T-helper 17 cell (primary cell): ENCODE measurements around the gene SSPN. TPM values are rescaled to one million over a fixed set of nuclear protein-coding genes. Genes with fewer than 3 reads are reported as not detected.
"Not testable (repeated sequence)": the region's sequence is repeated elsewhere in the genome, so short reads cannot be mapped to it uniquely, and the experiment has no call there.

Source experiments
- ATAC-seq: fragments of 150-1000 bp; cut with Tn5 transposase; 2 replicates; pipeline ENCODE4 v1.10.0; 2021; ENCODE audit warnings: mild to moderate bottlenecking, moderate library complexity
- DNase-seq, 3 donors: peaks; one replicate each; pipeline versions ENCODE4 v3.0.0 to v3.0.0-alpha.2; 2020 to 2021
- H3K9me3 ChIP-seq: one replicate; pipeline ENCODE4 v1.7.0; 2013; ENCODE audit warnings: low read length, mild to moderate bottlenecking; ENCODE audit not compliant: control insufficient read depth, poor library complexity, severe bottlenecking
- H3K27ac Mint-ChIP-seq: one replicate; pipeline ENCODE4 v1.8.0; 2022; ENCODE audit warnings: mild to moderate bottlenecking, moderate library complexity, mixed read lengths
- H3K27me3 Mint-ChIP-seq: one replicate; pipeline ENCODE4 v1.8.0; 2022; ENCODE audit warnings: mixed read lengths
- H3K36me3 Mint-ChIP-seq: one replicate; pipeline ENCODE4 v1.8.0; 2022; ENCODE audit warnings: low read depth, mixed read lengths
- H3K4me1 Mint-ChIP-seq: one replicate; pipeline ENCODE4 v1.8.0; 2022; ENCODE audit warnings: mild to moderate bottlenecking, mixed read lengths
- H3K4me3 Mint-ChIP-seq: one replicate; pipeline ENCODE4 v1.8.0; 2022; ENCODE audit warnings: mild to moderate bottlenecking, moderate library complexity, mixed read lengths
- total RNA-seq, 4 donors: library from RNA in 2 of 4; stranded (reverse) in 2 of 4; gene quantifications; one replicate each; pipeline ENCODE4 v1.2.3 and lab custom pipeline; 2022 to 2026

Gene SSPN
- total RNA-seq, 2 donors from 2014 or later = 1.7 TPM; not detected in 1

- no peaks in the 10 kb centered on the region for H3K9me3 ChIP-seq
- no peak for DNase-seq
- H3K4me3 Mint-ChIP-seq = no peak overlapping the region
- peaks cover 40% of the 10 kb centered on the region for H3K27me3 Mint-ChIP-seq
- H3K27ac Mint-ChIP-seq = no peak overlapping the region
- ATAC-seq = no peak
- peaks cover 2% of the 10 kb centered on the region for H3K36me3 Mint-ChIP-seq
- H3K4me1 Mint-ChIP-seq = no peaks in the 10 kb centered on the region
Observed at GRCh38 chr12:26226122-26226521, 30.7 kb downstream of the SSPN start.

- Mint-ChIP-seq H3K27me3 (peaks cover 40% of the 10 kb centered on the region), H3K4me1 (no peaks in the 10 kb centered on the region), H3K4me3 (no peak overlapping the region), H3K36me3 (peaks cover 2% of the 10 kb centered on the region), H3K27ac (no peak overlapping the region)
- no peaks in the 10 kb centered on the region for H3K9me3 ChIP-seq
- DNase-seq = no peak
- no peak for ATAC-seq
Observed at GRCh38 chr12:26226629-26227360, 31.4 kb downstream of the SSPN start.

- Mint-ChIP-seq H3K4me1 (no peaks in the 10 kb centered on the region), H3K27me3 (peaks cover 44% of the 10 kb centered on the region), H3K27ac (no peak overlapping the region), H3K36me3 (peaks cover 2% of the 10 kb centered on the region), H3K4me3 (no peak overlapping the region)
- DNase-seq (no peak), ATAC-seq (no peak)
- no peaks in the 10 kb centered on the region for H3K9me3 ChIP-seq
Observed at GRCh38 chr12:26227361-26227745, 32.0 kb downstream of the SSPN start.

GRCh38 chr12:26229910-26230309 is 34.5 kb downstream of the SSPN start:
- peaks cover 2% of the 10 kb centered on the region for H3K36me3 Mint-ChIP-seq
- H3K4me3 Mint-ChIP-seq = no peak overlapping the region
- no peak overlapping the region for H3K27ac Mint-ChIP-seq
- no peaks in the 10 kb centered on the region for H3K4me1 Mint-ChIP-seq
- ATAC-seq (no peak), DNase-seq (no peak)
- peaks cover 48% of the 10 kb centered on the region for H3K27me3 Mint-ChIP-seq
- H3K9me3 ChIP-seq = no peaks in the 10 kb centered on the region

- peaks cover 2% of the 10 kb centered on the region for H3K36me3 Mint-ChIP-seq
Observed at GRCh38 chr12:26231470-26231869, 36.1 kb downstream of the SSPN start.

GRCh38 chr12:26231921-26232320 is 36.5 kb downstream of the SSPN start:
- peaks cover 2% of the 10 kb centered on the region for H3K36me3 Mint-ChIP-seq
- H3K4me1 Mint-ChIP-seq = no peaks in the 10 kb centered on the region
- H3K27me3 Mint-ChIP-seq = peaks cover 45% of the 10 kb centered on the region
- no peaks in the 10 kb centered on the region for H3K9me3 ChIP-seq
- H3K27ac Mint-ChIP-seq = no peak overlapping the region
- no peak for ATAC-seq
- no peak overlapping the region for H3K4me3 Mint-ChIP-seq
- no peak for DNase-seq

More at GRCh38 chr12:26231470-26231869, 36.1 kb downstream of the SSPN start:
- ATAC-seq (no peak), DNase-seq (no peak)
- H3K27me3 Mint-ChIP-seq = peaks cover 47% of the 10 kb centered on the region
- H3K9me3 ChIP-seq = no peaks in the 10 kb centered on the region
- H3K27ac Mint-ChIP-seq = no peak overlapping the region
- H3K4me3 Mint-ChIP-seq = no peak overlapping the region
- no peaks in the 10 kb centered on the region for H3K4me1 Mint-ChIP-seq

GRCh38 chr12:26233631-26234030 is 38.3 kb downstream of the SSPN start:
- H3K4me3 Mint-ChIP-seq = no peak overlapping the region
- no peaks in the 10 kb centered on the region for H3K4me1 Mint-ChIP-seq
- no peak overlapping the region for H3K27ac Mint-ChIP-seq
- no peaks in the 10 kb centered on the region for H3K36me3 Mint-ChIP-seq
- no peak for DNase-seq
- H3K9me3 ChIP-seq = no peaks in the 10 kb centered on the region
- H3K27me3 Mint-ChIP-seq = peaks cover 40% of the 10 kb centered on the region
- no peak for ATAC-seq

- not testable (repeated sequence) for H3K4me1 Mint-ChIP-seq, ATAC-seq, H3K9me3 ChIP-seq, H3K27ac Mint-ChIP-seq, H3K4me3 Mint-ChIP-seq, H3K36me3 Mint-ChIP-seq, DNase-seq
- peaks cover 43% of the 10 kb centered on the region for H3K27me3 Mint-ChIP-seq
Observed at GRCh38 chr12:26235465-26235864, 40.1 kb downstream of the SSPN start.

GRCh38 chr12:26238341-26239121 is 43.2 kb downstream of the SSPN start:
- peaks cover 2% of the 10 kb centered on the region for H3K36me3 Mint-ChIP-seq
- no peaks in the 10 kb centered on the region for H3K4me1 Mint-ChIP-seq
- no peaks in the 10 kb centered on the region for H3K9me3 ChIP-seq
- DNase-seq (no peak), ATAC-seq (no peak)
- no peak overlapping the region for H3K4me3 Mint-ChIP-seq
- peaks cover 43% of the 10 kb centered on the region for H3K27me3 Mint-ChIP-seq
- H3K27ac Mint-ChIP-seq = no peak overlapping the region

- H3K4me1 Mint-ChIP-seq = no peaks in the 10 kb centered on the region
- no peak for DNase-seq
- ATAC-seq = no peak
- H3K27me3 Mint-ChIP-seq = peaks cover 43% of the 10 kb centered on the region
- H3K27ac Mint-ChIP-seq = no peak overlapping the region
- no peak overlapping the region for H3K4me3 Mint-ChIP-seq
- no peaks in the 10 kb centered on the region for H3K9me3 ChIP-seq
- peaks cover 2% of the 10 kb centered on the region for H3K36me3 Mint-ChIP-seq
Observed at GRCh38 chr12:26239122-26239851, 43.9 kb downstream of the SSPN start.

- DNase-seq = no peak
- no peaks in the 10 kb centered on the region for H3K9me3 ChIP-seq
- no peak overlapping the region for H3K4me3 Mint-ChIP-seq
- H3K4me1 Mint-ChIP-seq = no peaks in the 10 kb centered on the region
- peaks cover 2% of the 10 kb centered on the region for H3K36me3 Mint-ChIP-seq
- peaks cover 43% of the 10 kb centered on the region for H3K27me3 Mint-ChIP-seq
- no peak for ATAC-seq
- no peak overlapping the region for H3K27ac Mint-ChIP-seq
Observed at GRCh38 chr12:26239852-26240815, 44.8 kb downstream of the SSPN start.

GRCh38 chr12:26241080-26241479 is 45.7 kb downstream of the SSPN start:
- H3K36me3 Mint-ChIP-seq = peaks cover 2% of the 10 kb centered on the region
- no peak overlapping the region for H3K27ac Mint-ChIP-seq

More at GRCh38 chr12:26241080-26241479, 45.7 kb downstream of the SSPN start:
- Mint-ChIP-seq H3K27me3 (peaks cover 37% of the 10 kb centered on the region), H3K4me3 (no peak overlapping the region), H3K4me1 (no peaks in the 10 kb centered on the region)
- DNase-seq (no peak), ATAC-seq (no peak)
- no peaks in the 10 kb centered on the region for H3K9me3 ChIP-seq
